Ishikawa (cell line): Measurements from ENCODE around the gene KMT2E.
A peak's percentile ranks its signal among the peaks of the same experiment; 100 is the strongest.

ENCODE experiments used
- CEBPB ChIP-seq: IDR thresholded peaks from 2 replicates; pipeline ENCODE4 v1.6.1; 2012
- EP300 ChIP-seq: IDR thresholded peaks from 2 replicates; pipeline ENCODE4 v1.6.1; 2012; ENCODE audit warnings: borderline replicate concordance
- FOXM1 ChIP-seq: IDR thresholded peaks from 2 replicates; pipeline ENCODE4 v1.6.1; 2012; ENCODE audit warnings: low read depth, borderline replicate concordance
- REST ChIP-seq: IDR thresholded peaks from 2 replicates; pipeline ENCODE4 v1.6.1; 2012; ENCODE audit warnings: low read depth, mild to moderate bottlenecking
- TEAD4 ChIP-seq: IDR thresholded peaks from 2 replicates; pipeline ENCODE4 v1.6.1; 2012
- USF1 ChIP-seq: IDR thresholded peaks from 2 replicates; pipeline ENCODE4 v1.6.1; 2012
- YY1 ChIP-seq: IDR thresholded peaks from 2 replicates; pipeline ENCODE4 v1.6.1; 2012; ENCODE audit warnings: low read depth
- ZBTB7A ChIP-seq: IDR thresholded peaks from 2 replicates; pipeline ENCODE4 v1.6.1; 2012; ENCODE audit warnings: low read depth

DNA sequence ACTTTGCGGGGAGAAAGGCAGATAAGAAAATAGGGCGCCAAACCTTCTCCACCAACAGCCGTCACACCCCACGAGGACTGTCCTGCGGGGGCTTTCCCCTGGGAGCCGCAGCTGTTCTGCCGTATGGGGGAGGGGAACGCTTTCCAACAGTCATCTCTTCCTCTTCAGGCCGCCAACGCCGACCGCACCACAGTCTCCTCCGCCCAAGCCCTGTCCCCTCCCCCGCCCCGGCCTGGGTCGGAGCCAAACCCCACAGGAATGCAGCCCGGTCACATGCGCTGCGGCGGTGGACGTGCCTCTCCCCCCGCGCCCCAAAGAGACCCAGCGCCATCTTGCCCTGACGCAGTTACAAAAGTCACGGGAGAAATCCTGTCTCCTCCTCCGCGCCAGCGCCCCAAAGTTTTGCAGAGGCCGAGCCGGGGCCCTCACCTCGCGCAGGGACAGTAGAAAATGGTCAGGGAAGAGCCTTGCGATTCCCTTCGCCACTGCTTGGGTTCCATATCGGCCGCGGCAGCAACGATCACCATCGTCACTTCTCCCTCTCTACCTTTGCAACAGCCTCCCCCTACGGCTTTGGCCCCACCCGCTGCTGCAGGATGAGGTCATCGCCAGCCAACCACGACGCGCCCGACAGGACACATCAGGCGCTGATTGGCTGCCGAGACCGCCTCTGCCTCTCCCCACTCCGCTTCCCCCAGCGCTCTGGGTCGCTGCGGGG lies 1.3 kb upstream of the KMT2E start:
- TF ChIP-seq EP300, result peak; percentile 76
- no peak; the same call in 1 of the 2 replicates for TF ChIP-seq CEBPB
- peak; percentile 96 for TF ChIP-seq USF1
- TF ChIP-seq FOXM1, result no peak; the same call in none of the 2 replicates
- peak; percentile 9; the same call in 1 of the 2 replicates for TF ChIP-seq ZBTB7A
- TF ChIP-seq YY1, result peak; percentile 96
- peak; percentile 98 for TF ChIP-seq TEAD4
- no peak; the same call in 1 of the 2 replicates for TF ChIP-seq REST
